WERI-Rb-1 (cell line): Measurements from ENCODE around the gene ASIC4.

Source experiments
- DNase-seq: peaks from one replicate; pipeline ENCODE4 v3.0.0-alpha.2; 2020
- H3K27ac ChIP-seq: fragments of 250-450 bp; sonication (Bioruptor Pico); 2 replicates; pipeline ENCODE4 v1.5.1; 2020; ENCODE audit warnings: mild to moderate bottlenecking, moderate library complexity
- H3K27me3 ChIP-seq: fragments of 250-450 bp; sonication (Bioruptor Pico); 2 replicates; pipeline ENCODE4 v1.5.1; 2021; ENCODE audit warnings: mild to moderate bottlenecking, low read depth, moderate library complexity; ENCODE audit not compliant: insufficient read depth, severe bottlenecking
- H3K36me3 ChIP-seq: fragments of 250-450 bp; sonication (Bioruptor Pico); 2 replicates; pipeline ENCODE4 v1.5.1; 2020; ENCODE audit warnings: mild to moderate bottlenecking, moderate library complexity
- H3K4me3 ChIP-seq: 2 replicates; pipeline ENCODE4 v1.5.1; 2011; ENCODE audit warnings: low read depth, mild to moderate bottlenecking, control low read depth, low read length
- H3K9me3 ChIP-seq: fragments of 250-450 bp; sonication (Bioruptor Pico); 2 replicates; pipeline ENCODE4 v1.5.1; 2021; ENCODE audit warnings: mild to moderate bottlenecking, moderate library complexity; ENCODE audit not compliant: severe bottlenecking
- CTCF ChIP-seq: IDR thresholded peaks from 2 replicates; pipeline ENCODE4 v1.5.1; 2011; ENCODE audit warnings: low read depth, mild to moderate bottlenecking, control low read depth, inconsistent platforms, low read length

Gene ASIC4

DNA sequence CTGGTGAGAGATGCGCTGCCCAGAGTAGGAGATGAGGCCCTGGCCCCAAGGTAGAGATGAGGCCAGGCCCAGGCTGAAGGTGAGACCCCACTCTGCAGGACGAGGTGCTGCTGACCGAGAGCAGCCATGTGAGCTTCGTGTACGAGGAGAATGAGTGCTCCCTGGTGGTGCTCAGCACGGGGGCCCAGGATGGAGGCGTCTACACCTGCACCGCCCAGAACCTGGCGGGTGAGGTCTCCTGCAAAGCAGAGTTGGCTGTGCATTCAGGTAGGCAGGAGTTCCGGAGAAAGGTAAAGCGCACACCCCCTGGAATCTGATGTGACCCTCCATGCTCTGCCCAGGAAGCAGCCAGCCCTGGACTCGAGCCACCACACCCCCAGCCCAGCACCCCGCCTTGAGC lies 37.1 kb upstream of the ASIC4 start:
- H3K4me3 ChIP-seq = no peak overlapping the region
- no peak for TF ChIP-seq CTCF
- no peaks in the 10 kb centered on the region for H3K9me3 ChIP-seq
- no peaks in the 10 kb centered on the region for H3K27me3 ChIP-seq
- no peaks in the 10 kb centered on the region; the same call in 1 of the 2 replicates for H3K36me3 ChIP-seq
- H3K27ac ChIP-seq = no peak overlapping the region
- DNase-seq = no peak

DNA sequence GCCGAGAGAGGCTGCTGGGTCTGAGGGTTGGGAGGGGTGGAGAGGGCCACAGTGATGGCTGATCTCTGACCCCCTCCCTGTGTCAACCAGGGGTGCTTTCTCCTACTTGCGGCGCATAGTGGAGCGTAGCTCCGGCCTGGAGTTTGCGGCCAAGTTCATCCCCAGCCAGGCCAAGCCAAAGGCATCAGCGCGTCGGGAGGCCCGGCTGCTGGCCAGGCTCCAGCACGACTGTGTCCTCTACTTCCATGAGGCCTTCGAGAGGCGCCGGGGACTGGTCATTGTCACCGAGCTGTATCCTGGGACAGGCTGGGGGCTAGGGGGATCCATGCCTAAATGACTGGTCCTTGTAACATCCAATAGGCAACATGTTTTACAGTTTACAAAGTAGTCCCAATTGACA lies 36.5 kb upstream of the ASIC4 start:
- no peak for DNase-seq
- no peak overlapping the region for H3K4me3 ChIP-seq
- TF ChIP-seq CTCF = no peak
- no peaks in the 10 kb centered on the region; the same call in 1 of the 2 replicates for H3K36me3 ChIP-seq
- no peaks in the 10 kb centered on the region for H3K27me3 ChIP-seq
- H3K9me3 ChIP-seq = no peaks in the 10 kb centered on the region
- H3K27ac ChIP-seq = no peak overlapping the region

- no peak for TF ChIP-seq CTCF
- no peaks in the 10 kb centered on the region; the same call in 1 of the 2 replicates for H3K36me3 ChIP-seq
- H3K27ac ChIP-seq = no peak overlapping the region
- H3K9me3 ChIP-seq = no peaks in the 10 kb centered on the region
- no peak overlapping the region for H3K4me3 ChIP-seq
- no peak for DNase-seq
- no peaks in the 10 kb centered on the region for H3K27me3 ChIP-seq
These were observed 35.4 kb upstream of the ASIC4 start for GRCh38 chr2:219478916-219479315.

DNA sequence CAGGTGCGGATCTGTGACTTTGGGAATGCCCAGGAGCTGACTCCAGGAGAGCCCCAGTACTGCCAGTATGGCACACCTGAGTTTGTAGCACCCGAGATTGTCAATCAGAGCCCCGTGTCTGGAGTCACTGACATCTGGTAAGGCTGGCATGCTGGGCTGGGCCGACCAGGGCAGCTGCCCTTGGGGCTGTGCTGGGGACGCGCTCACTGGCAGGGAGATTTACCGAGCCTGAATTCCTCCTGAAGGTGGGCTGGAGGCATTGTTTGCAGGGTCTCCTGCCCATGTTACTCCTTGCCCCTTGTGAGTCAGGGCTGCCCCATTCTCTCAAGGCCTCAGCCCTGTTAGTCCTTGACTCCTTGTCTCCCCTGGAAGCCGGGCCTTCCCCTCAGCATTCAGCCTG lies 34.3 kb upstream of the ASIC4 start:
- Histone ChIP-seq H3K27ac (no peak overlapping the region), H3K9me3 (no peaks in the 10 kb centered on the region), H3K4me3 (no peak overlapping the region), H3K36me3 (no peaks in the 10 kb centered on the region; the same call in 1 of the 2 replicates), H3K27me3 (no peaks in the 10 kb centered on the region)
- no peak for DNase-seq
- TF ChIP-seq CTCF = no peak

GRCh38 chr2:219482674-219483405 lies 31.4 kb upstream of the ASIC4 start:
- TF ChIP-seq CTCF = no peak
- H3K4me3 ChIP-seq = no peak overlapping the region
- H3K27ac ChIP-seq = no peak overlapping the region
- H3K36me3 ChIP-seq = no peaks in the 10 kb centered on the region
- no peaks in the 10 kb centered on the region for H3K9me3 ChIP-seq
- no peak for DNase-seq
- H3K27me3 ChIP-seq = no peaks in the 10 kb centered on the region
